Measurements from ENCODE around the gene UBE2E1.

The UBE2E1 gene

DNA sequence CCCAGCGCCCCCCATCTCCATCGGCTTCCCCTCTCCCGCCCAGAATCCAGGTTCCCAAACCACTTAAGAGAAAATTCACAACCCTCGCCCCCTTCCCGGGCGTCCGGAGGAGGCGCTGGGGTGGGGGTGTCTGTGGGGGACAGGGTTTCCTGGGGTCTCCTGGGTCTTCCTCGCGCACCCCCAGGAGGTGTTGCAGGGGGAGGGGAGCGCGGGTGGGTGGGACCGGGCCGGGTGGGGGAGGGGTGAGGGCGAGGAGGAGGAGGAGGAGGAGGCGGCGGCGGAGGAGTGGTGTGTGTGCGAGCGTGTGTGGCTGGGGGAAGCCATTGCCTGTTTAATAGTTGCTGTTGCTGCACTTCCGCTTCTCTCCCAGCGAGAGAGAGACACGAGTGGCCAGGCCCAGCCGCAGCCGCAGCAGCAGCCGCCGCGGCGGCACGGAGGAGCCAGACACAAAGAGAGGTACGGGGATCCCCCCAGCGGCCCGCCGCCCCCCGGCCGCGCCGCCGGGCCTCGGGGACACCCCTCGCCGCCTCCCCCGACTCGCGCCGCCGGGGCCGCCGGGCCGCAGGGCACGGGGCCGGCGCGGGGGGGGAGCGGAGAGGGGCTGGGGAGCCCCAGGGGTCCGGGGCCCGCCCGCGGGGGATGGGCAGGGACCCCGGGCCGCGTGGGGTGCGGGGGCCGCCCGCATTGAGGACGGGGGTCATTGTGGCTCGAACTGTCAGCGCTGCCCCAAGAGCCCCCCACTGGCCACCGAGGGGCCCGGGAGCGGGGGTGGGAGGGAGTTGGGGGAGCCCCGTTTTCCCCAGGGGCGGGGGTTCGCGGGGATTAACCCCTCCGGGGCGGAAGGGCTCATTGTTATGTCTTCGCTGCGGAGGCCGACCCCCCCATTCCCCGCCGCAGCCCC is at the start of gene UBE2E1:
Gene UBE2E1, plus strand, starts transcription at position 323 of the 901 bp plus-strand sequence. CDS start 1,315 bp downstream, outside the sequence.
- DNase-seq (ENCODE audit: low read depth) = no peak

DNA sequence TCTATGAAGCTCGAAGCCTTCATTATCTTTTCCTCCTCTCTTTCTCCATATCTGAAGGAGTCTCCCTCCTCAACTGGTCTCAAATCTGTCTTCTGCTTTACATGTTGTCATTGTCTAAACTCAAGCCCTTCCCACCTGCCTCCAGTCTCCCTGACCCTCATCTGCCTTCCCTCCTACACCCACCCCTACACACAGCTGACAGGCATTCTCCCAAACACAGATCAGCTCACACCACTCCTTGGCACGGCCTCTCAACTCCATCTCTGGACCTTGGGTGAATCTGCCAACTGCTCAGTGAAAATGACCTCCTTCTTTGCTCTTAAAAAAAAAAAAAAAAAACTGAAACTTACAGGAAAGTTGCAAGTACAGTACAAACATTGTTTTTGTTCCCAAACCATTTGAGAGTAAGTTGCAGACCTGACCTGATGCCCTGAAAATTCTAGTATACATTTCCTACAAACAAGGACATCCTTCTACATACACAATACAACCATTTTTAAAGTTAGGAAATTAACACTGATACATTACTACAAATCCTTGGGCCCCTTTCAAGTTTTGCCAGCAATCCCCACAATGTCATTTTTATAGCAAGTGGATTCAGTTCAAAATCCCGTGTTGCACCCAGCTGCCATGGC is 49.4 kb upstream of the UBE2E1 start:
- DNase-seq (ENCODE audit: low read depth) = no peak

DNA sequence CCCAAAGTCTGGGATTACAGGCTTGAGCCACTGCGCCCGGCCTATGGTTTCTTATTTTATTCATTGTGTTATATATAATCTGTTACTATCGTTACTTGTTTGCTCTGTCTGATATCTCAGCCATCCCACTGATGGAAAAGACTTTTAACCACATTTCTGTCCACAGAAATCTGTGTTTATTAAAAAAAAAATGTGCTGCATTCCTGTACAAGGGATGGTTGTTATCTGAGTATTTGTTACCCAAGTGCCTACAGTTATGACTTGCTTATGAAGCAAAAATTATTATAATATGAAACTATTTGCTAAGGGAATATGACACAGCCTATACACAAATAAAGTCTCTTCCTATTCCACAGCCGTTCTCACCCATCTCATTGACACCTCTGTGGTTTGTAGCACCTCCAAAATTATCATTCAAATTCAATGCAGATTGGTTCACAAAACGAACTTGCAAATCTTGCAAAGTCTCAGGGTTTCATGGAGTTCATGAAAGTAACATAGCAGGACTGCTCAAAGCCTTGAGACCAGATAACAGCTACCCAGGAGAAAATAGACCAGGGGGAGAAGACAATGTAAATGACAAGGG is 47.4 kb upstream of the UBE2E1 start:
- no peak for DNase-seq (ENCODE audit: low read depth)

DNA sequence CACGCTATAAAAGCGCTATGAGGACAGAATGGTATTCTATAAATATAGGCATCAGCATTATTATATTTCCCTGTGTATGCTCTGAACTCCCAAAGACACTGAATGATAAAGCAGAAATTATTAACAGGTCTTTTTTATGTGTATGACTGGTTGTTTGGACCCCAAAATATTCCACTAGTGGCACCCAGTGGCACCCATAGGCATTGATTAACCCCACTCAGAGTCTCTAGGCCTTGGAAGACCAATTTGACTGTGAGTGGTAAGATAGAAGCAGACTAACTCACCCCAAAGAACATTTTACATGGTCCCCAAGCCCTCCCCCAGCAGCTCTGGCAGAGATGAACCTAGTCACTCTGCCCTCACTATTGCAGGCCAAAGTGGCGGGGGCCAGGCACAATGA is 45.4 kb upstream of the UBE2E1 start:
- DNase-seq (ENCODE audit: low read depth) = no peak

- no peak for DNase-seq (ENCODE audit: low read depth)
Observed at GRCh38 chr3:23760871-23761373, 44.8 kb upstream of the UBE2E1 start.

GRCh38 chr3:23761440-23761896 is 44.3 kb upstream of the UBE2E1 start:
- no peak for DNase-seq (ENCODE audit: low read depth)

GRCh38 chr3:23762214-23762613 is 43.5 kb upstream of the UBE2E1 start:
- no peak for DNase-seq (ENCODE audit: low read depth)

GRCh38 chr3:23762759-23763477 is 42.8 kb upstream of the UBE2E1 start:
- DNase-seq (ENCODE audit: low read depth) = no peak

GRCh38 chr3:23764407-23764806 is 41.3 kb upstream of the UBE2E1 start:
- DNase-seq (ENCODE audit: low read depth) = no peak

GRCh38 chr3:23767546-23767945 is 38.2 kb upstream of the UBE2E1 start:
- DNase-seq (ENCODE audit: low read depth) = no peak

DNA sequence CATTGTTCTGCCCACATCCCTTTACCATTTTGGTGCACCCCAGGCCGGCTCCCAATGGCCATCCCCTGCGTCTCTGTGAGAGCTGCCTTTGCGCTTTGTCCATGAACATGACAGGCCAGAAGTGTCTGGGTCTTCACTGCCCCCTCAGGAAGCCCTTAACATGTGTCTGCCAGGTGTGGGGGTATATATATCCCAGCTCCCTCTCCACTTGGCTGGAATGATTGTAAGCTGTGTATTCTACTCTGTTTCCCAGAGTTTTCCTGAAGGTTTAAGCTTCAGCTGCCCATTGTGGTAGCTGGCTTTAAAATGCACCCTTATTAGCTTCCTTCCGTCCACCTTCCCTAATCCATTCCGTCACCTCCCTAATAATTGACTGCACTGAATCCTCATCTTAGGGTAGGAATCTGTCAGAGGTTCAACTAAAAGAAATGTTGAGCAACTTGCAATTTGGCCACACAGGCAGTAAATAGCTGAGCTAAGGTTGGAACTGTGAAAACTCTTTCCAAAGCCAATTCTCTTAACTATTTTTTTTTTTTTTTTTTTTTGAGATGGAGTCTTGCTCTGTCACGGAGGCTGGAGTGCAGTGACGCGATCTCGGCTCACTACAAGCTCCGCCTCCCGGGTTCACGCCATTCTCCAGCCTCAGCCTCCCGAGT is 30.4 kb upstream of the UBE2E1 start:
- DNase-seq (ENCODE audit: low read depth) = no peak

DNA sequence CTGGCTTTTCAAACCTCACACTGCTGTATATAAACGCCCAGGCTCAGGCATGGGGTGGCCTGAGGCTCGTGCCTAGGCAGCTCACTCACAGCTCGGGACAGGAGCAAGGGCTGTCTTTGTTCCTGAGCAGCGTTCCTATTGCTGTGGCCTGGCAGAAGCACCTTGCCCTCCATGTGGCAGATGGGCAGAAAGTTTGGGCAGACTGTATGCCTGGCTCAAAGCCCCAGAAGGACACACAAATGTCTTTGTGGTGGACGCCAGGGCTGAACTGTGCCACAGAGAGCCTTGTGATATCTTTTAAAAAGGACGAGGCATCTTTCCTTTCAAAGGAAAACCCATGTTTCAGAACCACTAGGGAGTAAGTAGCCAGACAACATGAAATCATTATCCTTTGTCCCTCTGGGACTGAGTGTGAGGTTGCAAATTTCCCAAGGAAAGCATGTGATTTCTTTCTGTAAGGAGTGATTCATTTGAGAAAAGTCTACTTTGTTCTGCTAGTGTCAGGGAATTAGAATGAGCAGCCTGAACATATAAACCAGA is 29.3 kb upstream of the UBE2E1 start:
- peak; percentile 42 for DNase-seq (ENCODE audit: low read depth)

- no peak for DNase-seq (ENCODE audit: low read depth)
Observed at GRCh38 chr3:23778446-23778845, 27.3 kb upstream of the UBE2E1 start.

DNA sequence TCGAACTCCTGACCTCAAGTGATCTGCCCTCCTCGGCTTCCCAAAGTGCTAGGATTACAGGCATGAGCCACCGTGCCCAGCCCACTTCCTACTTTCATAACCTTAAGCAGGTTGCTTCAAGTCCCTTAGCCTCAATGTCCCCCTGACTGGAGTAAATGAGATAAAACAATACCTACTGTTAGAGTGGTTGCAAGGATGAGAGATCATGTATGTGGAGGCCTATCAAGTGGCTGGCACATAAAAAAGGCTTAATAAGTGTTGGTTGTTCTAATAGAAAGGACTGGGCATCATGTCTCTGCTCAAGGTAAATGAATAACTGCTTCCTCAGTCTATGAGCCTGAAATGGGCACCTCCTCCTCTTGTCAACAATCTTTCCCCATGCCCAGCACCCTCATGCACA is 25.9 kb upstream of the UBE2E1 start:
- no peak for DNase-seq (ENCODE audit: low read depth)

DNA sequence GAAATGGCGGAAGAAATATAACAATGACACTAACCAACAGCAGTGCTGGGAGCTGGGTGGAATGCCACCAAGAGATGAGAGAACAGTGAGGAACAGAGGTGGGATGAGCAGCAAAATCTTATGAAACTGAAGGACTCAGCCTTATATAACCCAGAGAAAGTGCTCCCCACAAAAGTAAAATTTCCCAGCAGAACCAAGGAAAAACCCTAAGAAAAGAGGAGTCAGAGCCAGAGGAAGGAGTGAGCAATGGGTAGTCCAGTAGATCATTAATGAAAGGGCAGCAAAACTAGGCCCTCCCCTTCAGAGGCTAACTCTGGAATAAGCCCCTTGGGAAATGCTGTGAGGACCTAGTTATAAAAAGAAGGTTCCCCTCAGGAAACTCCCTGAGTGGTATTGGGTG is 24.7 kb upstream of the UBE2E1 start:
- DNase-seq (ENCODE audit: low read depth) = no peak

- no peak for DNase-seq (ENCODE audit: low read depth)
Observed at GRCh38 chr3:23781871-23782270, 23.9 kb upstream of the UBE2E1 start.

DNA sequence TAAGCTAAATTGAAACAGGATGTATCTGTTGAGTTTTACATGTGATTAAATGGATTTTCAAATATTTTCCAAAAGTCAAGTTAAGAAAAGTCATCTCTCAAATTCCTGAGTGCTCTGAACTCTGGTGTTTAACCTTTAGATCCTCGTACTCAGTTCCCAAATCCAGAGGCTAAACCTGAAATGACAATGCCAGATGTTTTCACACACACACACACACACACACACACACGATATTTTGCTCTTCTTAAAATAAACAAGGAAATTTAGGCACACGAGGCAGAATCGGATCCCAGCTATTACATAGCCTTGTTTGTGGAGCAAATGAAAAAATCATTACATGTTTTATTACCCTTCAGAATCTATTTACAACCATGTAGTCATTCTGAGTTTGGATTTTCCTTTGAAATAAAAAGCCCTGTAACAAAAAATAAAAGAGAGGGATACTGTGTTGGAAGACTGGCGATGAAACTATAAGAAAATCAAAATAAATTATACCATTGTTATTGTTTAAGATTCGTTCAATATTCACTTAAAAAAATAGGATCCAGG is 20.6 kb upstream of the UBE2E1 start:
- no peak for DNase-seq (ENCODE audit: low read depth)

DNA sequence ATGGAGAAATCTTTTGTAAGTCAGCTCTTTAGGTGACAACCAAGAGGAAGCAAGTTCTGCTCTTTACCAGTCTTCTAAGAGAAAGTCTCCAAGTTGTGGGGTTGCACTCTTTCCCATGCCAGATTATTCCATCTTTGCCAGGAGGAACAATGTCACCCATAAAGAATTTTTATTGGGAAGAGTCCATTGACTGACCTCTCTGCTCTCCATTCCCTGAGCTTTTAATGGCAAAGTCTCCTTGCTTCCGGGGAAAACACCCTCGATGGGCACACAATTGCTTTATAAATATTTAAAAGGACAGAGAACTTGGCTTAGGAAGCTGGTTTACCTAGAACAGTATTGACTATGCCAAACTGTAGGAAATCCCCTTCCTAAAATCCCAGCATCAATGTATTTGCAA is 19.9 kb upstream of the UBE2E1 start:
- DNase-seq (ENCODE audit: low read depth) = no peak

GRCh38 chr3:23791678-23792077 is 14.1 kb upstream of the UBE2E1 start:
- no peak for DNase-seq (ENCODE audit: low read depth)

DNA sequence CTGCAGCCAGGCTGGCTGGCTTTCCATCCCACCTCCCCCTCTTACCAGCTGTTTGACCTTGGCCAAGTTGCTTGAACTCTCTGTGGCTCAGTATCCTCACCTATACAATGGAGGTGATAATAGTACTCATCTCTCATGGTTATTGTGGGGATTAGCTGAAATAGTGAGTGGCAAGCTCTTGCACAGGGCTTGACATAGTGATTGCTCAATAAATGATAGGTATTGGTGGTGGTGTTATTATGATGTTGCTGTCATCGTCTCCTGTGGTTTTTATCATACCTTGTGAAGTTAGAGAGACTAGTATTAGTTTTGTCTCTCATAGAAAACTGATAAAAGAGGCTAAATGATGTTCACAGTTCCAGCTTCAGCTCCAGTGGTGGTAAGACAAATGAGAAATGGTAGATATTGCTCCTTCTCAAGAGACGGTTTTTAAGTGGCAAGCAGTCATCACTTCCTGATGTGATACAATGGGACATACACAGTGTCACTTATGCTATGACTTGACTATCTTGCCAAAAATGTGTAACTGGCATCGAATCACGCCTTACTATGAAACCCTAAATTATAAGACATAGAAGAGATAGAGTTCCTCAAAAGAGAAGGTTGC is 12.1 kb upstream of the UBE2E1 start:
- no peak for DNase-seq (ENCODE audit: low read depth)

GRCh38 chr3:23795096-23795495 is 10.7 kb upstream of the UBE2E1 start:
- no peak for DNase-seq (ENCODE audit: low read depth)
